ENCODE measurements around the gene GRM4.
A peak's percentile ranks its signal among the peaks of the same experiment; 100 is the strongest.

The GRM4 gene

DNA sequence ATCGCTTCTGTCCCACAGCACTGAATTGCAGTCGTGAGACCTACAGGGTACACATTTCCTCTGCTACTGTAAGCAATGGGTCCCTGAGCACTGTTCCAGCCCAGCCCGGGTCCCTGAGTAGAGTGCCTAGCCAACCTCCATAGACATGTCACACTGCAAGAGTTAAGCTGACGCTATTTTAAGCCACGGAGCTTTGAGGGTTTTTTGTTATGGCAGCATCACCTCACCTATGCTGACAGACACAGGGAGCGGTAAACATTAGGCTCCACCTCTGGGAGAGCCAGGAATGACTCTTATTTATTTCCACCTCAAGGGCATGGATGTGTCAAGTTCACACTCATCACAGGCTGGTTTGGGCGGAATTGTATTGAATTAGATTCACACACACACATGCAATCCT is 45.1 kb downstream of the GRM4 start:
- no peak for TF ChIP-seq Cebpa-rat (IDR thresholded peaks at IDR 0.05)
- H3K4me2 ChIP-seq: no peak overlapping the region
- H3K4me1 ChIP-seq: peaks cover 24% of the 10 kb centered on the region
- H3K27ac ChIP-seq: no peak overlapping the region
- H3K4me3 ChIP-seq: no peak overlapping the region
- no peaks in the 10 kb centered on the region for H3K9me3 ChIP-seq
- peaks cover 7% of the 10 kb centered on the region; the same call in 1 of the 2 replicates for H4K20me1 ChIP-seq
- no peaks in the 10 kb centered on the region for H3K27me3 ChIP-seq
- H3K9ac ChIP-seq: no peak overlapping the region
- no peaks in the 10 kb centered on the region for H3K36me3 ChIP-seq

DNA sequence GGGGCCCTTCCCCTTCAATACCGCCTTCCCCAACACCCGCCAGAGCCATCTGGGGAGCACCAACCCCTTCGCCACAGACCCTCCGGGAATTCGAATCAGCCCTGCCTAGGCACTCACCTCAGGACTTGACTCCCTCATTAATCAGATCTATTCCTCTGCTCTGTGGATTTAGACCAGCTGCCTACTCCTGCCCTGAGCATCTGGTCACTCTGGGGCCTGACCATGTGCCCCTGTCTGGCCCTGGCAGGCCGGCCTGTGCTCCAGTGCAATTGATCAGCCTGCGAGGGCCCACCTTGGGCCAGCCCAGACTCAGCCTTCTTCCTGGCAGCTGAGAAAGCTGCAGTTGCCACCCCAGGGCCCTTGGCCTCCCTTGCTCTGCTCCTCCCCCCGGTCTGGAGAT is 46.0 kb downstream of the GRM4 start:
- H3K4me3 ChIP-seq: no peak overlapping the region
- peaks cover 31% of the 10 kb centered on the region for H3K4me1 ChIP-seq
- peak overlapping the region; percentile 41 for H3K4me2 ChIP-seq
- H4K20me1 ChIP-seq: peaks cover 7% of the 10 kb centered on the region; the same call in 1 of the 2 replicates
- no peaks in the 10 kb centered on the region for H3K36me3 ChIP-seq
- H3K27me3 ChIP-seq: no peaks in the 10 kb centered on the region
- no peaks in the 10 kb centered on the region for H3K9me3 ChIP-seq
- H3K27ac ChIP-seq: no peak overlapping the region
- TF ChIP-seq Cebpa-rat (IDR thresholded peaks at IDR 0.05): no peak
- H3K9ac ChIP-seq: no peak overlapping the region

DNA sequence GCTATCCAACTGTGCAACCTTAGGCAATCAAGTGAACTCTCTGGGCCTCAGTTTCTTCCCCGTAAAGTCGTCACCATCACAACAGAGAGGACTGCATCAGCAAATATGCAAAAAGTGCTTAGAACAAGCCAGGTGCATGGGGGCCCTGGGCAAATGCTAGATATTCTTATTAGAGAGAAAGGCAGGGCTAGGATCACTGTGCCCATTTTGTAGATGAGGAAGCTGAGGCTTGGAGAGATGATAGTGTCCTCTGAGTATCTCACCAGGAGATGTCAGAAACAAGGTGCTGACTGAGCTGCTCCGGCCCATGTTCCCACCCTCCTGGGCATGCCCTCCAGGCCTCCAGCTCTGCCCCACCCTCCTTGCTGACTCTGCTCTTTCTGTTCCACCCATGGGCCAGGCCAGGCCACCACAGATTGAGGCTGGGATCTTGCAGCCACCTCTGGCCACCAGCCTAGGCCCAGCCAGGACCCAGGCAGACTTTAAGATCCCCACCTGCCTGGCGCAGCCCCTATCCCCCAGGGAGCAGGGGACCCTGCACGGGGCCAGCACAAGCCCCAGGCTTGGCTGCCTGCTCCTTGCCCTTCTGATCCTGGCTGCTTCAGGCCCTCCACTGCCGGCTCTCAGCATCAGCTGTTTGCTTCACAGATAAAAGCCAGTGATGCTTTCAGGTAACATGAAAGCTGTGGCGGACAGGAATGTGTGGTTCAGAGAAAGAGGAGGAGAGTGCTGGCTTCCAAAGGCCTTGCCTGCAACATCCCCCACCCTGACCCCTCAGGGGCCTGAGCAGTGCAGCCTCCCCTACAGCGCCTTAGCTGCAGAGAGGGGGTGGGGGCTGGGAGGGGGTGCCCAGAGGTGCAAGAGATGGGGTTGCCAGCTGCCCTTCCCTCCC is 47.6 kb downstream of the GRM4 start:
- H3K27ac ChIP-seq: no peak overlapping the region
- H3K9ac ChIP-seq: no peak overlapping the region
- no peaks in the 10 kb centered on the region; the same call in 1 of the 2 replicates for H4K20me1 ChIP-seq
- no peaks in the 10 kb centered on the region for H3K9me3 ChIP-seq
- H3K4me1 ChIP-seq: peaks cover 42% of the 10 kb centered on the region
- H3K4me2 ChIP-seq: no peak overlapping the region; the same call in 1 of the 2 replicates
- TF ChIP-seq Cebpa-rat (IDR thresholded peaks at IDR 0.05): no peak
- H3K4me3 ChIP-seq: no peak overlapping the region
- H3K27me3 ChIP-seq: no peaks in the 10 kb centered on the region
- H3K36me3 ChIP-seq: no peaks in the 10 kb centered on the region

DNA sequence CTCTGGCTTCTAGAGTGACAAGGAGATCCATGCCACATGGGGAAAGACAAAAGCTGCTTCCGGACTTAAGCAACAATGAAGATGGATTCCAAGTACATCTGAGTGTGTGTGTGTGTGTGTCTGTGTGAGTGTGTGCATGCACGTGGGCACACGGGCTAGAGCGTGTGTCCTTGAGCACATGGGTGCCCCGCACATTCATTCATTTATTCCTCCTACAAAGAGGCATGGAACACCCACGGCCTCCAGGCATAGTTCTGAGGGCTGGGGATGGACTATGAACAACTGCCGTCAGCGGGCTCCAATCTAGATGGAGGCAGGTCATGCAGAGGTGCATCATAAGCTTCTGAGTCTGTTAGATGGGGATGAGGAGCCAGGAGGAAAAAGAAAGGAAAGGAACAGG is 49.1 kb downstream of the GRM4 start:
- no peak for TF ChIP-seq Cebpa-rat (IDR thresholded peaks at IDR 0.05)
- H3K4me1 ChIP-seq: peaks cover 53% of the 10 kb centered on the region

DNA sequence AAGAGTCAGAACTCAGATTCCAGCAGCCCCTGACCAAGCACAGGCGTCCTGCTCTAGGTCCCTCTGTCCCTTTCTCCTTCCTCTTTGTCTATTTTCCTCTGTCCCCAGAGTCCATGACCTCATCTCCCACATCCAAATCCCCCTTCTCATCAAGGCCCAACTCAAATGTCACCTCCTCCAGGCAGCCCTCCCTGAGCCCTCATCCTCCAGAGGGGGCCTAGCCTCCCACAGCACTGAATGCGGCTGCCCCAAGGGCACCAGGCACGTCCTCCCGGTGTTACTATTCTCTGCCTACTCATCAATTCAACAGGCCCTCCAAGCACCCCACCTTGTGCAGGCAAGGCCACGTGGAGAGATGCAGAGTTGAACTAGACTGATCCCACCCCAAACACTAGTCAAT is 49.7 kb downstream of the GRM4 start:
- H3K4me1 ChIP-seq: peaks cover 53% of the 10 kb centered on the region
- no peak overlapping the region for H3K9ac ChIP-seq
- H3K9me3 ChIP-seq: no peaks in the 10 kb centered on the region
- no peaks in the 10 kb centered on the region for H3K27me3 ChIP-seq
- H3K27ac ChIP-seq: no peak overlapping the region
- TF ChIP-seq Cebpa-rat (IDR thresholded peaks at IDR 0.05): no peak
- H3K36me3 ChIP-seq: no peaks in the 10 kb centered on the region
- H3K4me2 ChIP-seq: no peak overlapping the region
- no peak overlapping the region for H3K4me3 ChIP-seq
- no peaks in the 10 kb centered on the region for H4K20me1 ChIP-seq

More for the DNA sequence above, 49.1 kb downstream of the GRM4 start:
- Histone ChIP-seq H3K27me3 (no peaks in the 10 kb centered on the region), H3K4me3 (no peak overlapping the region), H3K9me3 (no peaks in the 10 kb centered on the region), H4K20me1 (no peaks in the 10 kb centered on the region; the same call in 1 of the 2 replicates), H3K4me2 (no peak overlapping the region), H3K9ac (no peak overlapping the region), H3K36me3 (no peaks in the 10 kb centered on the region), H3K27ac (no peak overlapping the region)

DNA sequence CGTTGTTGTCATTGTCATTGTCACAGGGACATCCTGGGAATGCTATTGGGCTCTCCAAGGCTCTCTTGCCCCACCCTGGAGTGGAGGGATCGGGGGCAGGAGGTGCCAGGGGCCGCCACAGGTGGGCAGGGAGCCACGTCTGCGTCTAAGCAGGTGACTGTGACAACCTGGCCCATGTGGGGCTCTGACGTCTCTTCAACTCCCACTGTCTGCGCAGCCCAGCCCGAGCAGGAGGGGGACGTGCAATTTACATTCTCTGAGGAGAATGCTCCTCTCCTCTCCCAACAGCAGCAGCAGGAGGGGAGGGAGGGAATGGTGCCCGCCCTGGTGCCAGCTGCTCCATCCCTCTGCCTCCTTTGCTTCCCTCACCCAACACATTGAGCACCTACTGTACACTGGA is 50.1 kb downstream of the GRM4 start:
- Histone ChIP-seq H3K9ac (no peak overlapping the region), H3K27ac (no peak overlapping the region), H3K27me3 (no peaks in the 10 kb centered on the region), H3K9me3 (no peaks in the 10 kb centered on the region), H3K36me3 (no peaks in the 10 kb centered on the region), H3K4me2 (no peak overlapping the region), H3K4me3 (no peak overlapping the region), H4K20me1 (no peaks in the 10 kb centered on the region), H3K4me1 (peaks cover 53% of the 10 kb centered on the region)
- TF ChIP-seq Cebpa-rat (IDR thresholded peaks at IDR 0.05): no peak

DNA sequence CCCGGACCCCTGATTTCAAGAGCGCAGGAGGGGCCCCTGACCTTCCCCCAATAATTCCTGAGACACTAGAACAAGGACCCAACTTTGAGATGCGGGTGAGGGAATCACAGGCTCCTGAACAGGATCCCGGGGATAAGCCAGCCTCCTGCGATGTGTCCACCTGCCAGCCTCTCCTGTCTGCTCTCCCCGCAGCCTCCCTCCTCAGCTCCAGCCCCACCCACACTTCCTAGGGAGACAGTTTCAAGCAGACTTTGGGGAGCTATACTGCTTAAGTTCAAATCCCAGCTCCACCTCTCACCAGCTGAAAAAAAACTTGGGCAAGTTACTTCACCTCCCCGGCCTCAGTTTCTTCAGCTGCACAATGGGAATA is 50.8 kb downstream of the GRM4 start:
- no peak overlapping the region for H3K27ac ChIP-seq
- H3K27me3 ChIP-seq: no peaks in the 10 kb centered on the region
- H3K4me3 ChIP-seq: no peak overlapping the region
- H4K20me1 ChIP-seq: 0 out of 2 replicates have a peak, but pooled peaks cover under 1% of the 10 kb centered on the region
- H3K9me3 ChIP-seq: no peaks in the 10 kb centered on the region
- H3K4me2 ChIP-seq: peak overlapping the region; percentile 48
- no peak for TF ChIP-seq Cebpa-rat (IDR thresholded peaks at IDR 0.05)
- H3K4me1 ChIP-seq: peaks cover 52% of the 10 kb centered on the region
- H3K9ac ChIP-seq: no peak overlapping the region
- no peaks in the 10 kb centered on the region for H3K36me3 ChIP-seq

DNA sequence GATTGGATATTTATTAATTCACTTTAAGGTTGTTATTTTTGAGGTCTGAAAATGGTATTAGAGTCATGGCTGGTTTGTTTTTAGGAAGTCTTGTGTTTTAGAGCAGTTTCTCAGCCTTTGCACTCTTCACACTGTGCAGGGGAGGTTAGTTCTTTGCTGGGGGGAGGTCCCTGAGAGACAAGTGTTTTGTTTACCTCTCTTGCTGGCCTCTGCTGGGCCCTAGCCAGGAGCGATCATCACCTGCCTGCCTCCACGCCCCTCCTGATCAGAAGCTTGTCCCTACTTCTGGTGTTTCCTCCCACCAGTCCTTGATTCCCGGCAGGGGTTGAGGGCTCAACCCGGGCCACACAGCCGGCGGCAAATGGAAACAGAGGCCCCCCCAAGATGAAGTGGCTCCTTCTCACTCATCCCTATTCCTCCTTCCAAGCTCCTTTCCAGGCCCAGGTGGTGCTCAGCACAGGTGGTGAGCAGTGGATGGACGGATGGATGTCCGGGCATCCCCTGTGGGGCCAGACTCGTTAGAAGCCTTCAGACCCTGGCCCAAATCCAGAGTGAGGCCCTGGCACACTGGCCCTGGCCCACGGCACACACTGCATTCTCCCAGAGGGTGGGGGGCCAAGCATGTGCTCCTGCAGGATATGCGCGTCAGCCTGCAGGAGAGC is 51.3 kb downstream of the GRM4 start:
- Histone ChIP-seq H3K4me2 (peak overlapping the region; percentile 48), H3K4me1 (peaks cover 47% of the 10 kb centered on the region), H3K27me3 (no peaks in the 10 kb centered on the region), H4K20me1 (0 out of 2 replicates have a peak, but pooled peaks cover 6% of the 10 kb centered on the region), H3K27ac (no peak overlapping the region), H3K9me3 (no peaks in the 10 kb centered on the region), H3K9ac (no peak overlapping the region), H3K36me3 (no peaks in the 10 kb centered on the region), H3K4me3 (no peak overlapping the region)
- no peak for TF ChIP-seq Cebpa-rat (IDR thresholded peaks at IDR 0.05)

DNA sequence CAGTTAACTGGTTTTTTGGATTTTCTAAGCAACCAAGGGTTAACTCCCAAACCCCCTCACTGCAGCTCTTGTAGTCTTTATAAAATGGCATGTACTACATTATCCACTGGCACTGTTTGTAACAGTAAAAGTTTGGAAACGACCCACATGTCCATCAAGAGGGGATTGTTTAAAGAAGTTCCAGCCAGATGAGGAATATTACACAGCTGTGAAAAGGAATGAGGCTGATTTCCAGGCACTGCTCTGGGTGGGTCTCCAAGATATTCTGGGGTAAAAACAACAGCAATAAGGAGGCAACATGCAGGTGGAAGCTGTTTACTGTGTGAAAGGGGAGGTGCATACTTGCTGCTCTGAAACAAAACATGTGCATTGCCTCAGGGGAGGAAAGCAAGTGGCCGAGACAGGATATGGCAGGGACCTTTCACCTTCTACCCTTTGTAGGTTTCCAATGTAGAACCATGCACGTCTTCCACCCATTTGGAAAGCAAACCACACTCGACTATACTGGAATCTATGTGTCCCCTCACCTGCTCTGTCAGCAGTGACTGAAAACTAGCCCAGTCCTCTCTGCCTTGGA is 51.9 kb downstream of the GRM4 start:
- H3K9ac ChIP-seq: no peak overlapping the region
- H3K4me1 ChIP-seq: peaks cover 40% of the 10 kb centered on the region
- H3K27ac ChIP-seq: no peak overlapping the region
- no peak for TF ChIP-seq Cebpa-rat (IDR thresholded peaks at IDR 0.05)
- H3K36me3 ChIP-seq: no peaks in the 10 kb centered on the region
- no peak overlapping the region for H3K4me3 ChIP-seq
- H4K20me1 ChIP-seq: 0 out of 2 replicates have a peak, but pooled peaks cover 6% of the 10 kb centered on the region
- H3K9me3 ChIP-seq: no peaks in the 10 kb centered on the region
- H3K27me3 ChIP-seq: no peaks in the 10 kb centered on the region
- H3K4me2 ChIP-seq: peak overlapping the region; percentile 48

DNA sequence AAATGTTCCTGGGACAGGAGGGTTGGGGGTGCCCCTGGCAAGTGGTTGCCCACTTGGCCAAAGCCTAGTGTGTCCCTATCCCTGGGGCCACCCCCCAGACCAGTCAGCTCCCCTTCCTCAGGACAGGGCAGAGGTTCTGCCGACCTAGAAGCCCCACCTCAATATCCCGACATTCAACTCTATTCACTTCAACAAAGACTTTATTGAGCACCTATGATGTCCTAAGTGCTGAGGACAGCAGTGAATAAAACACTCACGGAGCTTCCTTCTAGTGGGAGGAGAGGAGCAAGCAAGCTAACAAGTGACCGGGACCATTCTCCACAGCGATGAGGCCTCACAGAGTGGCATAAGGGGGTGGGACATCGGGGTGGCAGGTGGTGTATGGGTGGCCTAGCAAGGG is 52.7 kb downstream of the GRM4 start:
- TF ChIP-seq Cebpa-rat (IDR thresholded peaks at IDR 0.05): no peak
- H3K27ac ChIP-seq: 0 out of 2 replicates have a peak overlapping the region, but pooled peaks have one; percentile 4
- H3K4me3 ChIP-seq: no peak overlapping the region
- no peaks in the 10 kb centered on the region for H3K36me3 ChIP-seq
- no peaks in the 10 kb centered on the region for H3K9me3 ChIP-seq
- no peak overlapping the region for H3K9ac ChIP-seq
- H3K4me1 ChIP-seq: peaks cover 40% of the 10 kb centered on the region
- H3K27me3 ChIP-seq: no peaks in the 10 kb centered on the region
- H3K4me2 ChIP-seq: peak overlapping the region; percentile 48
- 0 out of 2 replicates have a peak, but pooled peaks cover 6% of the 10 kb centered on the region for H4K20me1 ChIP-seq

Measured in BLaER1 (cell line).